ENCODE results near the gene SOX6.

GRCh38 chr11:16215352-16215751 lies 141.0 kb downstream of the SOX6 start:
- TF ChIP-seq, protein P1, sequence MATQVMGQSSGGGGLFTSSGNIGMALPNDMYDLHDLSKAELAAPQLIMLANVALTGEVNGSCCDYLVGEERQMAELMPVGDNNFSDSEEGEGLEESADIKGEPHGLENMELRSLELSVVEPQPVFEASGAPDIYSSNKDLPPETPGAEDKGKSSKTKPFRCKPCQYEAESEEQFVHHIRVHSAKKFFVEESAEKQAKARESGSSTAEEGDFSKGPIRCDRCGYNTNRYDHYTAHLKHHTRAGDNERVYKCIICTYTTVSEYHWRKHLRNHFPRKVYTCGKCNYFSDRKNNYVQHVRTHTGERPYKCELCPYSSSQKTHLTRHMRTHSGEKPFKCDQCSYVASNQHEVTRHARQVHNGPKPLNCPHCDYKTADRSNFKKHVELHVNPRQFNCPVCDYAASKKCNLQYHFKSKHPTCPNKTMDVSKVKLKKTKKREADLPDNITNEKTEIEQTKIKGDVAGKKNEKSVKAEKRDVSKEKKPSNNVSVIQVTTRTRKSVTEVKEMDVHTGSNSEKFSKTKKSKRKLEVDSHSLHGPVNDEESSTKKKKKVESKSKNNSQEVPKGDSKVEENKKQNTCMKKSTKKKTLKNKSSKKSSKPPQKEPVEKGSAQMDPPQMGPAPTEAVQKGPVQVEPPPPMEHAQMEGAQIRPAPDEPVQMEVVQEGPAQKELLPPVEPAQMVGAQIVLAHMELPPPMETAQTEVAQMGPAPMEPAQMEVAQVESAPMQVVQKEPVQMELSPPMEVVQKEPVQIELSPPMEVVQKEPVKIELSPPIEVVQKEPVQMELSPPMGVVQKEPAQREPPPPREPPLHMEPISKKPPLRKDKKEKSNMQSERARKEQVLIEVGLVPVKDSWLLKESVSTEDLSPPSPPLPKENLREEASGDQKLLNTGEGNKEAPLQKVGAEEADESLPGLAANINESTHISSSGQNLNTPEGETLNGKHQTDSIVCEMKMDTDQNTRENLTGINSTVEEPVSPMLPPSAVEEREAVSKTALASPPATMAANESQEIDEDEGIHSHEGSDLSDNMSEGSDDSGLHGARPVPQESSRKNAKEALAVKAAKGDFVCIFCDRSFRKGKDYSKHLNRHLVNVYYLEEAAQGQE (IDR thresholded peaks at IDR 0.05; ENCODE audit: insufficient read depth in 1 of 2, low read depth in 2 of 2, low read length in 2 of 2), result no peak
- TF ChIP-seq TAF1 (IDR thresholded peaks at IDR 0.05; ENCODE audit: borderline replicate concordance, insufficient read depth, low read length) (no peak), POLR2AphosphoS5 (IDR thresholded peaks at IDR 0.05; ENCODE audit: low read depth, low read length) (no peak), FOXP2 (optimal IDR thresholded peaks at IDR 0.05; ENCODE audit: borderline replicate concordance, extremely low read depth, extremely low read length, insufficient read depth) (no peak), SIN3A (IDR thresholded peaks at IDR 0.05; ENCODE audit: borderline replicate concordance, insufficient read depth, low read length) (no peak)
